Measurements from ENCODE around the gene SLC30A7.
"Not testable (repeated sequence)": the region's sequence is repeated elsewhere in the genome, so short reads cannot be mapped to it uniquely, and the experiment has no call there.

SLC30A7 gene

GRCh38 chr1:100941580-100942216 lies 45.8 kb downstream of the SLC30A7 start:
- H3F3A ChIP-seq (ENCODE audit: control insufficient read depth, insufficient read depth), result no peaks in the 10 kb centered on the region
- peaks cover 14% of the 10 kb centered on the region for H3K36me3 ChIP-seq (ENCODE audit: control insufficient read depth, low read length)
- H3K27me3 ChIP-seq (ENCODE audit: control insufficient read depth, low read length), result no peaks in the 10 kb centered on the region
- H3K27ac ChIP-seq (ENCODE audit: low read depth, low read length), result no peak overlapping the region
- no peaks in the 10 kb centered on the region for H3K79me2 ChIP-seq (ENCODE audit: control insufficient read depth, low read length)
- H3K9me2 ChIP-seq (replicated peaks; ENCODE audit: control insufficient read depth, low read length), result no peaks in the 10 kb centered on the region
- no peak overlapping the region for H3K4me2 ChIP-seq (ENCODE audit: low read length)
- TF ChIP-seq EZH2phosphoT487 (IDR thresholded peaks at IDR 0.05; ENCODE audit: borderline replicate concordance, low read length), result no peak
- TF ChIP-seq CTCF (IDR thresholded peaks at IDR 0.05; ENCODE audit: low read depth, low read length, poor library complexity, severe bottlenecking), result no peak
- H3K9me3 ChIP-seq (ENCODE audit: control insufficient read depth, insufficient read depth, low read length), result no peaks in the 10 kb centered on the region
- no peak overlapping the region for H3K4me3 ChIP-seq (ENCODE audit: low read length)
- H4K20me1 ChIP-seq (ENCODE audit: control insufficient read depth, insufficient read depth, low read depth, low read length), result no peaks in the 10 kb centered on the region
- H3K4me1 ChIP-seq (ENCODE audit: control insufficient read depth, low read length), result no peaks in the 10 kb centered on the region

GRCh38 chr1:100942304-100943046 lies 46.6 kb downstream of the SLC30A7 start:
- no peaks in the 10 kb centered on the region for H3K9me2 ChIP-seq (replicated peaks; ENCODE audit: control insufficient read depth, low read length)
- TF ChIP-seq EZH2phosphoT487 (IDR thresholded peaks at IDR 0.05; ENCODE audit: borderline replicate concordance, low read length), result no peak
- TF ChIP-seq CTCF (IDR thresholded peaks at IDR 0.05; ENCODE audit: low read depth, low read length, poor library complexity, severe bottlenecking), result no peak
- H3K4me1 ChIP-seq (ENCODE audit: control insufficient read depth, low read length), result no peaks in the 10 kb centered on the region
- no peaks in the 10 kb centered on the region for H3K79me2 ChIP-seq (ENCODE audit: control insufficient read depth, low read length)
- no peak overlapping the region for H3K4me2 ChIP-seq (ENCODE audit: low read length)
- H3K36me3 ChIP-seq (ENCODE audit: control insufficient read depth, low read length), result peaks cover 12% of the 10 kb centered on the region
- no peak overlapping the region for H3K4me3 ChIP-seq (ENCODE audit: low read length)
- no peaks in the 10 kb centered on the region for H3K27me3 ChIP-seq (ENCODE audit: control insufficient read depth, low read length)
- H4K20me1 ChIP-seq (ENCODE audit: control insufficient read depth, insufficient read depth, low read depth, low read length), result no peaks in the 10 kb centered on the region
- no peaks in the 10 kb centered on the region for H3F3A ChIP-seq (ENCODE audit: control insufficient read depth, insufficient read depth)
- no peaks in the 10 kb centered on the region for H3K9me3 ChIP-seq (ENCODE audit: control insufficient read depth, insufficient read depth, low read length)
- H3K27ac ChIP-seq (ENCODE audit: low read depth, low read length), result no peak overlapping the region

DNA sequence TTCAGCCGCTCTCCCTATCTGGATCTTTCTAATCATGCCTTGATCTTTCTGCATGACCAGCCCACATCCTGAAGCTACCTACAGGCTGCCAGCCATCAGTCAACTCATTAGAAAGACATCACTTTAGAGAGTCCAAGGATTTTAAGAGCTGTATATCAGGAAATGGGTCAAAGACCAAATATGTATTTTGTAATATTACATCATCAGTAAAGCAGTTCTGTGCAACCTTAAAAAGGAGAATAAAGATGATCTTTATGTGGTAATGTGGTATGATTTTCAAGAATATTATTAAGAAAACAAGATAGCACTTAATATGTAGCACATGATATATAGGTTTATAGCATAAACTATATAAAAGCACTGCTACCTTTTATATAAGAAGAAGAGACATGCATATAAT lies 47.6 kb downstream of the SLC30A7 start:
- Histone ChIP-seq H3K9me3 (ENCODE audit: control insufficient read depth, insufficient read depth, low read length) (no peaks in the 10 kb centered on the region), H3F3A (ENCODE audit: control insufficient read depth, insufficient read depth) (no peaks in the 10 kb centered on the region), H3K4me2 (ENCODE audit: low read length) (no peak overlapping the region), H3K9me2 (replicated peaks; ENCODE audit: control insufficient read depth, low read length) (no peaks in the 10 kb centered on the region), H3K27me3 (ENCODE audit: control insufficient read depth, low read length) (no peaks in the 10 kb centered on the region), H3K4me3 (ENCODE audit: low read length) (no peak overlapping the region), H3K36me3 (ENCODE audit: control insufficient read depth, low read length) (peaks cover 4% of the 10 kb centered on the region), H3K27ac (ENCODE audit: low read depth, low read length) (no peak overlapping the region), H3K79me2 (ENCODE audit: control insufficient read depth, low read length) (no peaks in the 10 kb centered on the region), H4K20me1 (ENCODE audit: control insufficient read depth, insufficient read depth, low read depth, low read length) (no peaks in the 10 kb centered on the region), H3K4me1 (ENCODE audit: control insufficient read depth, low read length) (no peaks in the 10 kb centered on the region)
- TF ChIP-seq EZH2phosphoT487 (IDR thresholded peaks at IDR 0.05; ENCODE audit: borderline replicate concordance, low read length), result no peak
- TF ChIP-seq CTCF (IDR thresholded peaks at IDR 0.05; ENCODE audit: low read depth, low read length, poor library complexity, severe bottlenecking), result no peak

GRCh38 chr1:100946064-100946463 lies 50.2 kb downstream of the SLC30A7 start:
- H3K4me1 ChIP-seq (ENCODE audit: control insufficient read depth, low read length); H3K79me2 ChIP-seq (ENCODE audit: control insufficient read depth, low read length); H3K9me3 ChIP-seq (ENCODE audit: control insufficient read depth, insufficient read depth, low read length); H3K36me3 ChIP-seq (ENCODE audit: control insufficient read depth, low read length); H3K27me3 ChIP-seq (ENCODE audit: control insufficient read depth, low read length); H4K20me1 ChIP-seq (ENCODE audit: control insufficient read depth, insufficient read depth, low read depth, low read length); H3K9me2 ChIP-seq (replicated peaks; ENCODE audit: control insufficient read depth, low read length); H3K4me3 ChIP-seq (ENCODE audit: low read length); H3K4me2 ChIP-seq (ENCODE audit: low read length); H3K27ac ChIP-seq (ENCODE audit: low read depth, low read length); H3F3A ChIP-seq (ENCODE audit: control insufficient read depth, insufficient read depth): not testable (repeated sequence)

DNA sequence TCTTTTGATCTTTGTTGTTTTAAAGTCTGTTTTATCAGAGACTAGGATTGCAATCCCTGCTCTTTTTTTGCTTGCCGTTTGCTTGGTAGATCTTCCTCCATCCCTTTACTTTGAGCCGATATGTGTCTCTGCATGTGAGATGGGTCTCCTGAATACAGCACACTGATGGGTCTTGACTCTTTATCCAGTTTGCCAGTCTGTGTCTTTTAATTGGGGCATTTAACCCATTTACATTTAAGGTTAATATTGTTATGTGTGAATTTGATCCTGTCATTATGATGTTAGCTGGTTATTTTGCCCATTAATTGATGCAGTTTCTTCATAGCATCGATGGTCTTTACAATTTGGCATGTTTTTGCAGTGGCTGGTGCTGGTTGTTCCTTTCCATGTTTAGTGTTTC lies 51.9 kb downstream of the SLC30A7 start:
- not testable (repeated sequence) for H4K20me1 ChIP-seq (ENCODE audit: control insufficient read depth, insufficient read depth, low read depth, low read length); H3K9me2 ChIP-seq (replicated peaks; ENCODE audit: control insufficient read depth, low read length); H3K9me3 ChIP-seq (ENCODE audit: control insufficient read depth, insufficient read depth, low read length); H3K4me3 ChIP-seq (ENCODE audit: low read length); H3K4me2 ChIP-seq (ENCODE audit: low read length); H3K4me1 ChIP-seq (ENCODE audit: control insufficient read depth, low read length); H3F3A ChIP-seq (ENCODE audit: control insufficient read depth, insufficient read depth); H3K36me3 ChIP-seq (ENCODE audit: control insufficient read depth, low read length); H3K27ac ChIP-seq (ENCODE audit: low read depth, low read length); H3K27me3 ChIP-seq (ENCODE audit: control insufficient read depth, low read length); H3K79me2 ChIP-seq (ENCODE audit: control insufficient read depth, low read length)

Measured in DOHH2 (cell line).